GM23248 (cell line): ENCODE data around the gene PCYT2.

ENCODE experiments used
- EZH2 ChIP-seq: fragments of 200-600 bp; sonication (generic); IDR thresholded peaks from 2 replicates; pipeline ENCODE4 v1.6.1; 2018; ENCODE audit warnings: antibody characterized with exemption, mild to moderate bottlenecking; ENCODE audit not compliant: insufficient read depth, poor library complexity, severe bottlenecking
- EZH2phosphoT487 ChIP-seq: fragments of 200-600 bp; sonication (generic); IDR thresholded peaks from 2 replicates; pipeline ENCODE4 v1.6.1; 2018; ENCODE audit warnings: antibody characterized with exemption, moderate library complexity, mild to moderate bottlenecking, low read depth; ENCODE audit not compliant: insufficient read depth

- no peak for TF ChIP-seq EZH2
- TF ChIP-seq EZH2phosphoT487: no peak
Measured at GRCh38 chr17:81928544-81929252, 17.5 kb upstream of the PCYT2 start.
